Stimulated activated CD4-positive, alpha-beta T cell treated with anti-CD3 and anti-CD28 coated beads, Interleukin-4, amount 100 ng/mL, for 48 hours (primary cell): ENCODE measurements around the gene GEMIN5.
"Not testable (repeated sequence)": the region's sequence is repeated elsewhere in the genome, so short reads cannot be mapped to it uniquely, and the experiment has no call there.

ENCODE experiments used
- DNase-seq, 2 donors: peaks; one replicate each; pipeline ENCODE4 v3.0.0-alpha.2; 2020; ENCODE audit warnings: low read depth in 2 of 2

GEMIN5 gene

GRCh38 chr5:154944716-154945115 is 6.7 kb upstream of the GEMIN5 start:
- no peak for DNase-seq

GRCh38 chr5:154943527-154943926 is 5.5 kb upstream of the GEMIN5 start:
- no peak for DNase-seq

GRCh38 chr5:154940772-154941620 is 3.0 kb upstream of the GEMIN5 start, which contains the start of gene MRPL22:
MRPL22 (plus strand) TSS chr5:154941073; CDS start chr5:154941111, 38 bp downstream.
- DNase-seq: peak; percentile 90 to 93

GRCh38 chr5:154940375-154940771 is 2.4 kb upstream of the GEMIN5 start:
- DNase-seq: no peak

- DNase-seq: not testable (repeated sequence)
Observed at GRCh38 chr5:154939387-154939786, 1.4 kb upstream of the GEMIN5 start.

GRCh38 chr5:154937186-154937717 is 759 bp downstream of the GEMIN5 start:
- no peak for DNase-seq

GRCh38 chr5:154934881-154935280 is 3.1 kb downstream of the GEMIN5 start:
- no peak for DNase-seq

- DNase-seq: no peak
Observed at GRCh38 chr5:154933537-154933936, 4.5 kb downstream of the GEMIN5 start.

- DNase-seq: no peak
Observed at GRCh38 chr5:154923441-154924430, 14.3 kb downstream of the GEMIN5 start.

GRCh38 chr5:154917757-154918156 is 20.3 kb downstream of the GEMIN5 start:
- no peak for DNase-seq

- DNase-seq: no peak
Observed at GRCh38 chr5:154916874-154917273, 21.1 kb downstream of the GEMIN5 start.

GRCh38 chr5:154905601-154906000 is 32.4 kb downstream of the GEMIN5 start:
- not testable (repeated sequence) for DNase-seq

- DNase-seq: no peak
Observed at GRCh38 chr5:154901913-154902312, 36.1 kb downstream of the GEMIN5 start.

- no peak for DNase-seq
Observed at GRCh38 chr5:154901276-154901675, 36.7 kb downstream of the GEMIN5 start.

GRCh38 chr5:154900066-154900465 is 37.9 kb downstream of the GEMIN5 start:
- no peak for DNase-seq

GRCh38 chr5:154899151-154899816 is 38.7 kb downstream of the GEMIN5 start:
- no peak for DNase-seq

- DNase-seq: no peak
Observed at GRCh38 chr5:154898210-154898609, 39.8 kb downstream of the GEMIN5 start.

GRCh38 chr5:154896562-154897165 is 41.3 kb downstream of the GEMIN5 start:
- DNase-seq: no peak

GRCh38 chr5:154895606-154896561 is 42.1 kb downstream of the GEMIN5 start:
- DNase-seq: no peak

GRCh38 chr5:154893381-154893780 is 44.6 kb downstream of the GEMIN5 start:
- no peak for DNase-seq
